Jurkat, Clone E6-1 (cell line): ENCODE data around the gene MAG.

Source experiments
- DNase-seq: peaks from one replicate; pipeline ENCODE4 v3.0.0-alpha.2; 2011; ENCODE audit warnings: low read depth, low spot score
- H3K4me3 ChIP-seq: 2 replicates; pipeline ENCODE4 v1.5.1; 2011; ENCODE audit warnings: mild to moderate bottlenecking, low read length, control low read depth, moderate library complexity

Gene MAG

DNA sequence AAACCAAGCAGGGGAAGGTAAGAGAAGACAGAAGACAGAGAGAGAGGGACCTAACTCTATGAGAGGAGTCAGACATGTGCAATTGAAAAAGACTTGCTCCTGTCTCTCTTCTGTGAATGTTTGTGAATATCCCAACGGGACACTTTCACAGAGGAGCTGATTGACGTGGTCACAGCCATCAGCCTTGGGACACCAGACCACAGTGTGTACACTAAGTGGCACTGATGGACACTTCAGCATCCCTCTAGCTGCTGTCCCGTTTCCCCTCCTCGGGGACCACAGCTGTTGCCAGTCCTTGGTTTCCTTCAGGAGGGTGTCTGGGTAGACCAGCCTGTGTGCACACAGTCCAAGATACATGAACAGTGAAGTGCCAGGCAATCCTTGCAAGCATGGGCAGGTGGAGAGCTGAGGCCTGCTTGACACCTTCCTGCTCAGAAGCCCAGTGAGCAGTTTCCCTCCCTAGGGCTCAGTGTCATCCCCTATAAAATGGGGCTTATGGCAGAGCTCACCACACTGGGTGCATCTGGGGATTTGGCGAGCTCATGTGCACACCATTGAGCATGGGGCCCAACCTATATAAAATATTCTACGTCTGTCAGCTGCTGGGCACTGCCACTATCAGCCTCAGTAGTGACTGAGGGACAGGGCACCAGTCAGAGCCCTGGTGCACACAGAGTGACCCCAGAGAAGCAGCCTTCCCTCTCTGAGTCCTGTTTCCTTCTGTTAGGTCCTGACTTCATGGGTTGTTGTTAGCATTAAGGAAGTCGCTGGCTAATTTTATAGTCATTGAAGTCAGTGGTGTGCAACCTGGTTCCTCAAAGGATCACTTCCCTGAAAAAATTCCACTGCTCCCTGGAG, 27.5 kb upstream of the MAG start:
- no peak for DNase-seq
- no peak overlapping the region for H3K4me3 ChIP-seq

DNA sequence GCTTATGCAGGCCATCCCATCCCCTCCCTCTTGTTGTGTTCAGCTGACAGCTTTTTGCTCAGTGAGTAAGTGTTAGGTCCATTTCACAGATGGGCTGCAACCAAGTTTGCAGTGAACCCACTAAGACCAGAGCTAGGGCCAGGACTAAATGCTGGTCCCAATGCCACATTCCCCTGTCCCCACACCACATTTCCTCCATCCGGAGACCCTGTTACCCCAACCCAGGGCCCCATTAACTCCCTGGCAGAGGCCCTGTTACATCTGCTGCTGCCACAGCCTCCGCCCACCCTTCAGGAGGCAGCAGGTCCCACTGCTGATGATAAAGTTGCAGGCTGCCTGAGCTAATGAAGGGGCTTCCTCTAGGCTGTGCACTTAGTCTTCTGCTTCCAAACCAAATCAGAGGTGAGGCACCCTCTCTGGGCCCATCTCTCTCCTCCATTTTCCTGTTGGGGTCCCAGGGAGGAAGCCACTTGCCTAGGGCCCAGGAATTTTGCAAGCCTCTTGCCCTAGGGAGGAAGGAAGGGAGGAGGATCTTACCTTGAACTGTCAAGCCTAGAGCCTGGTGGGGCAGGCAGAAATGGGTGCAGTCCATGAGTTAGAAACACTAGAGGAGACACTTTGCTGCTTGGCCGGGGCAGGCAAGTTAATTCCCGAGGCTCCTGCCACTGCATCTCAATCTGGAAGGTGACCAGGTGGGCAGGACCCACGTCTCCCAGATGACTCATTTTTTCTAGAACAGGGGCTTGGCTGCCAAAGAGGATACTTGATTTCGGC, 26.6 kb upstream of the MAG start:
- no peak for DNase-seq
- no peak overlapping the region for H3K4me3 ChIP-seq

DNA sequence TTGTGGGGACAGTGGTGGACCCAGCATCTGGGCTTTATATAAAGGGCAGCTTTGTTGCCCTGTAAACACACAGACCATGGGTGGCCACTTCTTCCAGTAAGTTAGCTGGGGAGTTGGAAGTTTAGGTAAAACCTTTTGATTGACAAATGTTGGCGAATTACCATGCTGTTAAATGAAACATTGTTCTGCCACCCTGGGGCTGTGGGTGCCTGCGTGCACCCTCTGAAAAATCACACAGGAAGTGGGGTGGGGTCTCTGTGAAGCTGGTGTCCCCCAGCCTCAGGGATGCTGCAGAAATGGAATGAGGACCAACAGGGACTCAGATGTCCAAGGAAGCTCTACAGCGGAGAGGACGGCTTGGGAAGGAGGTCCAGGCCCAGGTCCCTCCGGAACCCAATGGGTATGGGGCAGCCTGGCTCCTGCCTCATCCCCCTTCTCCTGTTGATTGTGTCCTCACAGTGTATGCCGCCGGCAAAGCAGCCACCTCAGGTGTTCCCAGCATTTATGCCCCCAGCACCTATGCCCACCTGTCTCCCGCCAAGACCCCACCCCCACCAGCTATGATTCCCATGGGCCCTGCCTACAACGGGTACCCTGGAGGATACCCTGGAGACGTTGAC, 26.0 kb upstream of the MAG start:
- no peak for DNase-seq
- no peak overlapping the region for H3K4me3 ChIP-seq

DNA sequence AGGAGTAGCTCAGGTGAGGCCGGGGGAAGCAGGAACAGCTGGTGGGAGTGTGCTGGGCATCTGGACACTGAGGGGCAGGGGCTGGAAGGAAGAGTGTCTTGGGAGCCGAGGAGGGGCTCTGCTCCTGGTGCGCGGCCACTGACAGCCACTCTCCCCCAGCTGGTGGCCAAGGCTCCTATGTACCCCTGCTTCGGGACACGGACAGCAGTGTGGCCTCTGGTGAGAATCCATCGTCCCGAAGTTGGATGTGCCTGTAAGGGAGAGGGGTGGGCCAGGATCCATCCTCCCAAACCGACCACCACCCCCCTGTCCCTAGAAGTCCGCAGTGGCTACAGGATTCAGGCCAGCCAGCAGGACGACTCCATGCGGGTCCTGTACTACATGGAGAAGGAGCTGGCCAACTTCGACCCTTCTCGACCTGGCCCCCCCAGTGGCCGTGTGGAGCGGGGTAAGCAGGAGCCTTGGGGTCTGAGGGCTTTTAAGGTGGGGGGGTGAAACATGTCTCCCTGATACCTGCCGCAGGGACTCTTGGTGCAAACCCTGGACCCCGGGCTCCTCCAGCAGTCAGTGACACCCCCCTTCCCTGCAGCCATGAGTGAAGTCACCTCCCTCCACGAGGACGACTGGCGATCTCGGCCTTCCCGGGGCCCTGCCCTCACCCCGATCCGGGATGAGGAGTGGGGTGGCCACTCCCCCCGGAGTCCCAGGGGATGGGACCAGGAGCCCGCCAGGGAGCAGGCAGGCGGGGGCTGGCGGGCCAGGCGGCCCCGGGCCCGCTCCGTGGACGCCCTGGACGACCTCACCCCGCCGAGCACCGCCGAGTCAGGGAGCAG, 25.2 kb upstream of the MAG start:
- DNase-seq: no peak
- peak overlapping the region; percentile 87 for H3K4me3 ChIP-seq

DNA sequence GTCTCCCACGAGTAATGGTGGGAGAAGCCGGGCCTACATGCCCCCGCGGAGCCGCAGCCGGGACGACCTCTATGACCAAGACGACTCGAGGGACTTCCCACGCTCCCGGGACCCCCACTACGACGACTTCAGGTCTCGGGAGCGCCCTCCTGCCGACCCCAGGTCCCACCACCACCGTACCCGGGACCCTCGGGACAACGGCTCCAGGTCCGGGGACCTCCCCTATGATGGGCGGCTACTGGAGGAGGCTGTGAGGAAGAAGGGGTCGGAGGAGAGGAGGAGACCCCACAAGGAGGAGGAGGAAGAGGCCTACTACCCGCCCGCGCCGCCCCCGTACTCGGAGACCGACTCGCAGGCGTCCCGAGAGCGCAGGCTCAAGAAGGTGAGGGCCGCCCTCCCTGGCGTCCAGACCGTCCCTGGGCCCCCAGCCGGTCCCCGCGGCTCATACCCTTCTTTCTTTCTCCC, 24.6 kb upstream of the MAG start:
- DNase-seq: no peak
- H3K4me3 ChIP-seq: peak overlapping the region; percentile 87

DNA sequence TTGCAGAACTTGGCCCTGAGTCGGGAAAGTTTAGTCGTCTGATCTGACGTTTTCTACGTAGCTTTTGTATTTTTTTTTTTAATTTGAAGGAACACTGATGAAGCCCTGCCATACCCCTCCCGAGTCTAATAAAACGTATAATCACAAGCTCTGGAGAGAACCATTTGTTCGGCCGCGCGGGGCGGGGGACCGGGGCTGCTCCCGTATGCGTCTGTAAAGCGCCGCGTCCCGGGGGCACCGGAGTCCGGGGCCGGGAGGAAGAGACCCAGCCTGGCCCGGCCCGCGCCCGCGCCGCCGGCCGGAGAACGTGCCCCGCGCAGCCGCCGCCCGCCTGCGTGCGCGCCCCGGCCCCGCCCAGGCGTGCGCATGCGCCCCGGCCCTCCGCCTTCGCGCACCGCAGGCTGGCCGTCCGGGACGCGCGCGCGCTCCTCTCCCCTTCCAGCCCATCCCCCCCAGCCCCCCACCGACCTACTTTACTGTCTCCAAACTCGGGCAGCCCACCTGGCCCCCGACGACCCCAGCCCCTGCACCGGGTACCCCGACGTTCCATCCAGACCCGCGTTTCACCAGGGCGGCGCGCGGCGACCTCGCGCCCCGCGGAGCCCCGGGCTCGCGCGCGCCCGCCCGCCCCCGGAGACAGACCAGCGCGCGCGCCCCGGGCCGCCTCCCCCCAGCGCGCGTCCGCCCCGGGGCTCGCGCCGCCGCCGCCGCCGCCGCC, 24.0 kb upstream of the MAG start:
- DNase-seq: peak; percentile 37
- H3K4me3 ChIP-seq: peak overlapping the region; percentile 87

DNA sequence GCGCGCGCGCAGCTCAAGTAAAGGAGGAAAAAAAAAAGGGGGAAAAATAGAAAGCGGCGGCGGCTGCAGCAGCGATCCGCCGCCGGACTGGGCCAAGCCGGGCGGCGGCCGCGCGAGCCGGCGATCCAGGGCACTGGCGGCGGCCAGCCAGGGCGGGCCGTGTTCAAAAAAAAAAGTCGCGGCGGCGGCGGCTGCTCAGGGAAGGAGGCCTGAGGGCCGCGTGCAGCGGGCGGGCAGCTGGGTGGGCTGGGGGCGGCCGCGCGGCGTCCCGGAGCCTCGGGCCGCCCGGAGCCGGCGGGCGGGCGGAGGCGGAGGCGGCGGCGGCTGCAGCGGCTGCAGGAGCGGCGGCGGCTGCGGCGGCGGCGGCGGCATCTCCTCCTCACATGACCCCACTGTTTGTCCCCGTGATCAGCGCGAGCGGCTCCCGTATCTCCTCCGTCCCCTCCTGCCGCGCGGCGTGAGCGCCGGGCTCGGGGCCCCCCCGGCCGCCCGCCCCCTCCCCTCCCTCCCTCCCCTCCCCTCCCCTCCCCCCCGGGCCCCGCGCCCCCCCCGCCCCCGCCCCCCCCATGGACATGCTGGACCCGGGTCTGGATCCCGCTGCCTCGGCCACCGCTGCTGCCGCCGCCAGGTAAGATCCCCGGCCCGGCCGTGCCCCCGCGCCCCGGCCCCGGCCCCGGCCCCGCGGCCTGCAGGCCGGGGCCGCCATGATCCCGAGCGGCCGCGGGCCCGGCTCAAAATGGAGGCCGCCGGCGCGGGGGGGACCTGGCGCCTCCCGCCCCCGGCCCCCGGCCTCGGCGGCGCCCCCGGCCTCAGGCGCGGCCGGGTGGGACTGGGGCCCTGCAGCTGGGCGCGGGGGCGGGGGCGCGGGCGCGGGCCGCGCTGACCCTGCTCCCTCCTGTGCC, 23.2 kb upstream of the MAG start, which contains the start of gene USF2:
Gene USF2 (plus strand): TSS at position 427 of the 902 bp plus-strand sequence. CDS start 140 bp downstream, at position 567.
- peak; percentile 53 for DNase-seq
- peak within 1 kb of the TSS; percentile 87 for H3K4me3 ChIP-seq

DNA sequence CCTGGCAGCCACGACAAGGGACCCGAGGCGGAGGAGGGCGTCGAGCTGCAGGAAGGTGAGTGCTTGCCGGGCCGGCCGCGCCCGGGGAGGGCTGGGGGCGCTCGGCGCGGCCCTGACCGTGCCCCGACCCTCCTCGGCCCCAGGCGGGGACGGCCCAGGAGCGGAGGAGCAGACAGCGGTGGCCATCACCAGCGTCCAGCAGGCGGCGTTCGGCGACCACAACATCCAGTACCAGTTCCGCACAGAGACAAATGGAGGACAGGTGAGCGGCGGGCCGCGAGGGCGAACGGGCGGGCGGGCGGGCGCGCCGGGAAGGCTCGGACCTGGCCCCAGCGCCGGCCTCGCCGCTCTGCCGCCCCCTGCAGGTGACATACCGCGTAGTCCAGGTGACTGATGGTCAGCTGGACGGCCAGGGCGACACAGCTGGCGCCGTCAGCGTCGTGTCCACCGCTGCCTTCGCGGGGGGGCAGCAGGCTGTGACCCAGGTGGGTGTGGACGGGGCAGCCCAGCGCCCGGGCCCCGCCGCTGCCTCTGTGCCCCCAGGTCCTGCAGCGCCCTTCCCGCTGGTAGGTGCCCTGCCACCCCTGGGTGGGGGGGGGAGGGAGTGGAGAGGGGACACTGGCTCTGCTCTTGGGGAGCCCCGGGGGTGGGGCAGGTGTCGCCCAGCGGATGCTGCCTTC, 22.4 kb upstream of the MAG start:
- DNase-seq: peak; percentile 49

DNA sequence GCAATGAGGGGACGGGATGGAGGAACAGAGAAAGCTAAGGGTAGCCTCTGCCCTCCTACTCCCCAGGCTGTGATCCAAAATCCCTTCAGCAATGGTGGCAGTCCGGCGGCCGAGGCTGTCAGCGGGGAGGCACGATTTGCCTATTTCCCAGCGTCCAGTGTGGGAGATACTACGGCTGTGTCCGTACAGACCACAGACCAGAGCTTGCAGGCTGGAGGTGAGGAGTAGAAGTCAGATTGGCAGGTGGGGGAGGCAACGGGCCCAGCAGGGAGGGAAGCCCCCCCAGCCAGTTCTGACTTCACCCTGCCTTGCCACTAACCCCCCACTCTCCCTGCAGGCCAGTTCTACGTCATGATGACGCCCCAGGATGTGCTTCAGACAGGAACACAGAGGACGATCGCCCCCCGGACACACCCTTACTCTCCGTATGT, 21.6 kb upstream of the MAG start:
- DNase-seq: no peak
- H3K4me3 ChIP-seq: no peak overlapping the region

More for the DNA sequence above, 22.4 kb upstream of the MAG start:
- H3K4me3 ChIP-seq: peak overlapping the region; percentile 51

DNA sequence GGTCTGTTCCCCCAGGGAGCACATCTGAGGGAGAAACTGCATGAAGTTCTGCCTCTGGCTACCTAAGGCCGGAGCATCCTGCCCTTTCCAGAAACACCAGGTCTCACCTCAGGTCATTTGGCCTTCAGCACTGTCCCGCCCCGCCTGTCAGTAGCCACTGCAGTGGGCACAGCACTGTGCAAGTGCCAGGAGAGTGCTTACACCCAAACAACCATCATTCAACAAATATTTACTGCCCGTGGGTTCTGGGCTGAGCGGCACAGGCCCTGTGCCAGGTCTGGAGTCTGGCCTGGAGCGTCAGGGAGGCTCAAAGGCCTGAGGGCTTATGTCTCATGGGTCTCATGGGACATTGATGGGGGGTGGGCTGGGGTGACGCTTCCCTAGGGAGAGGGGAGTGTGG, 20.4 kb upstream of the MAG start:
- DNase-seq: no peak
- no peak overlapping the region for H3K4me3 ChIP-seq

DNA sequence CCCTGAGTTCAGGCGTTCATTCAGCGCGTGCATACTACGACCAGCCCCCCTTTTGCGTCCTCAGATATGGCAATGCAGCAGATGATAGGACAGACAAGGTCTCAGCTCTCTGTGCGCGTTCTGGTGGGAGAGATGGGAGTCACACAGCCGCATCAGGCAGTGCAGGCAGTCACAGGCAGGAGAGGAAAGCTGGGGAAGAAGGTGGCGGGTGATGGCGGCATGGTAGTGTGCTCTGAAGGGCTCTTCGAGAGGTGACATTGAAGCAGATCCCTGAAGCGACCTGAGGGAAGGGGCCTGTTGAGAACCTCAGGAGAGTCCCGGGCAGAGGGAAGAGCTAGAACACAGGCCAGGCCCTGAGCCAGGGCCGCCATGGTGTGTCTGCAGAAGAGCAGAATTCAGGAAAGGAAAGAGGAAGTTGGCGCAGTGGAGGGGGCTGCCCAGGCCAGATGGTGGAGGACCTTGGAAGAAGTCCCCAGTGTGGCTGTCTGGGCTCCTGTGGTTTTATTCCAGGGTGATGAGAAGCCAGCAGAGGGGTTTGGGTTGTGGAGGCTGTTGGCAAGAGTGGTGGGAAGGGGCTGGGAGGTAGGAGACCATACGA, 19.7 kb upstream of the MAG start:
- no peak for DNase-seq
- H3K4me3 ChIP-seq: no peak overlapping the region

DNA sequence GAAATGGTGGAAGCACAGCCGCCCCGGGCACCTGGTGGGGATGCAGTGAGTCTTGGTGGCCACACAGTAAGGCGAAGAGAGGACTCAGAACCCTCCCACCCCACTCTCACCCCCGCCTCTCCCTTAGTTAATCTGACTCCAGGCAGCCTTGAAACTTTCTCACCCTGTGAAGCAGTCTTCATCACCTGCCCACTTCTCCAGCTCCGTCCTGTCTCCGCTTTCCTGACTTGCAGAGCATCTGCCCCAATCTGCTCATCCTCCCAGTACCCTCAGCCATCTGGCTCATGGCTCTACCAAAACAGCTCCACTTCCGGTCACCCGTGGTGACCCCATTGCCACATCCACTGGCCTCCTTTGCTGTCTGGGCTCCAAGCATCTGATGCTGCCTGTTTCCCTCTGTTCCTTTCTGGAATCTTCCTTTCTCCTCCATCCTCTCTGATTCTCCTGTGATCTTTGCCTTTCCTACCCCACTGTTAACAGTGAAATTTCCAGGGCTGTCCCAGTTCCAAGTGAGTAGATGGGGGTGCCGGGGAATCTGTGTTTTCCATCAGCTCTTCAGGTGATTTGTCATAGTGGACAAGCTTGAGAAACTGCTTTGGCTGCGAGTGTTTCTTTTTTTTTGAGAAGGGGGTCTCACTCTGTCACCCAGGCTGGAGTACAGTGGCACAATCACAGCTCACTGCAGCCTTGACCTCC, 18.9 kb upstream of the MAG start:
- DNase-seq: no peak
- no peak overlapping the region for H3K4me3 ChIP-seq

DNA sequence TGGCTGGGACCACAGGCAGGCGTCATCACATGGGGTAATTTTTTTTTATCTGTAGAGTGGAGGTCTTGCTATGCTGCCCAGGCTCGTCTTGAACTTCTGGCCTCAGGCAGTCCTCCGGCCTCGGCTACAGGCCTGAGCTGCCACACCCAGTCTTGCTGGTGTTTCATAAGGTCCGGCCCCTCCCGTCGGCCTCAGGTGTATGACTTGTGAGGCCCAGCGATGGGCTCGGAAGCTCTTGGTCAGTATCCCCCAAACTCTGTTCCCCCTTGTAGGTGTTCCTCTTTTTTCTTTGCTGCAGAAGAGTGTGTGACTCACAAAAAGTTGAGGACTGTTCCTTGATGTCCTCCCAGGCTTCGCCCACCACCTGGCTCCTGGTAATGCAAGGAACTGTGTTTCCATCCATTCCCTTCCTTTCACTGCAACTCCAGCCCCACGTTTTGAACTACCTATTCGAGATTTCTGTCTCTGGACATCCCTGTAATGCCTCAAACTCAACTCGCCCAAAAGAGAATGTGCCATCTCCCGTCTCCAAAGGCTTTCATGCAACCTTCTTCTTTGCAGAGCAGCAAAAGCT, 18.2 kb upstream of the MAG start:
- DNase-seq: no peak
- no peak overlapping the region for H3K4me3 ChIP-seq

DNA sequence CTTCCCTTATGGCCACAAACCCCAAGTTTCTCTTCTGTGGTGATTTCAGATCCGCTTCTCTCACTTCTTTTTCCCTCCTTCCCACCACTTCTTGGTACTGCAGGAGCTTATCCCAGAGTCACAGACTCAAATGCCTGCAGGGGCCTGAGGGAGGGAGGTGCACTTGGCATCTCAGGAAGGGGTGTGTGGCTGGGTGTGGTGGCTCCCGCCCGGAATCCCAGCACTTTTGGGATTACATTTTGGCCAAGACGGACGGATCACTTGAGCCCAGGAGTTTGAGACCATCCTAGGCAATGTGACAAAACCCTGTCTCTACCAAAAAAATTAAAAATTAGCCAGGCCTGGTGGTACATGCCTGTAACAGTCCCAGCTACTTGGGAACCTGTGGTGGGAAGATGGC, 17.6 kb upstream of the MAG start:
- DNase-seq: no peak
- H3K4me3 ChIP-seq: no peak overlapping the region

DNA sequence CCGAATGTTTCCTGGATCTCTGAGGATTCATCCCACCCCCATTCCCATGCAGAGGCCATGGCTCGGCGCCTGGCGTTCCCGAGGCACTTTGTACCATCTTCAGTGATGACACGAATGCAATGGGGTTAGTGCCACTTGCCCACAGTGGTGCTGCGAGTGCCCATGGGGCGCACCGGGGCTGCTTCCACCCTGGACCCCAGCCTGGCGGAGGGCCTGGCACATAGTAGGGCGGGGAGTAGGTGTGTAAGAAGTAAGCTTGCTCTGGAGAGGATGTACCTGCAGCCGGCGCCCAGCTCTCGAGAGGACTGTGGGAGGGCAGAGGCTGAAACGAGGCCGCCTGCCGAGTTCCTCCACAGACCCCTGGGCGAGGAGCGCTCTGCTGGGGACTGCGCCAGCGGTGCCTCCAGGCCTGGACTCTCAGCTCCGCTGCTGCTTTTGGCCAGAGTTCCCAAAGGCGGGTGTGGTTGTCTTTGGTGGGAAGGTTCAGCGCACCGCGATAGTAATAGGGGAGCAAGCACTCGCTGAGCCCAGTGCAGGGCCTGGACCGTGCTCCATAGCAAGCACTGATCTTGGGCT, 15.2 kb upstream of the MAG start:
- H3K4me3 ChIP-seq: no peak overlapping the region

More for the DNA sequence above, 15.2 kb upstream of the MAG start:
- no peak for DNase-seq
